GM23338 (cell line): Measurements from ENCODE around the gene IDH2. TPM values are rescaled to one million over a fixed set of nuclear protein-coding genes. Genes with fewer than 3 reads are reported as not detected.
A peak's percentile ranks its signal among the peaks of the same experiment; 100 is the strongest.

ENCODE experiments used
- ATAC-seq: fragments of 200-7000 bp; cut with Tn5 transposase; 3 replicates; pipeline ENCODE4 v1.9.1; 2020
- DNase-seq: peaks from one replicate; pipeline ENCODE4 v3.0.0-alpha.2; 2015; ENCODE audit warnings: low spot score
- H2AFZ ChIP-seq: fragments of 200-600 bp; sonication (generic); 2 replicates; pipeline ENCODE4 v1.8.0; 2016; ENCODE audit warnings: antibody characterized with exemption, mild to moderate bottlenecking, moderate library complexity
- H3F3A ChIP-seq: fragments of 200-600 bp; sonication (generic); replicated peaks from 2 replicates; pipeline ENCODE4 v1.8.0; 2017; ENCODE audit warnings: antibody characterized with exemption, mixed run types, low read depth
- H3K27ac ChIP-seq: fragments of 200-600 bp; sonication (generic); 2 replicates; pipeline ENCODE4 v1.6.1; 2016; ENCODE audit warnings: low read depth
- H3K27me3 ChIP-seq: fragments of 200-600 bp; sonication (generic); 2 replicates; pipeline ENCODE4 v1.8.0; 2016; ENCODE audit warnings: mild to moderate bottlenecking, mixed run types, moderate library complexity; ENCODE audit not compliant: insufficient read depth
- H3K36me3 ChIP-seq: fragments of 200-600 bp; sonication (generic); 2 replicates; pipeline ENCODE4 v1.8.0; 2016; ENCODE audit warnings: mild to moderate bottlenecking; ENCODE audit not compliant: insufficient read depth
- H3K4me1 ChIP-seq: fragments of 200-600 bp; sonication (generic); 2 replicates; pipeline ENCODE4 v1.8.0; 2016; ENCODE audit warnings: mild to moderate bottlenecking, moderate library complexity; ENCODE audit not compliant: insufficient read depth
- H3K4me2 ChIP-seq: fragments of 200-600 bp; sonication (generic); 2 replicates; pipeline ENCODE4 v1.7.1; 2017; ENCODE audit warnings: mixed run types
- H3K4me3 ChIP-seq: fragments of 200-600 bp; sonication (generic); 2 replicates; pipeline ENCODE4 v1.6.1; 2016; ENCODE audit warnings: mixed run types
- H3K79me2 ChIP-seq: fragments of 200-600 bp; sonication (generic); replicated peaks from 2 replicates; pipeline ENCODE4 v1.8.0; 2017; ENCODE audit warnings: mild to moderate bottlenecking; ENCODE audit not compliant: insufficient read depth
- H3K9me2 ChIP-seq: fragments of 200-600 bp; sonication (generic); 2 replicates; pipeline ENCODE4 v1.8.0; 2017; ENCODE audit not compliant: insufficient read depth
- H4K20me1 ChIP-seq: fragments of 200-600 bp; sonication (generic); replicated peaks from 2 replicates; pipeline ENCODE4 v1.8.0; 2017; ENCODE audit warnings: mild to moderate bottlenecking; ENCODE audit not compliant: insufficient read depth
- H3K27ac Mint-ChIP-seq: 2 replicates; pipeline ENCODE4 v1.8.0; 2020; ENCODE audit warnings: inconsistent platforms, mild to moderate bottlenecking, moderate library complexity, mixed read lengths
- H3K27me3 Mint-ChIP-seq: 3 replicates; pipeline ENCODE4 v1.8.0; 2022; ENCODE audit warnings: low read depth, mild to moderate bottlenecking, moderate library complexity, mixed read lengths, inconsistent platforms; ENCODE audit not compliant: insufficient read depth, poor library complexity
- H3K36me3 Mint-ChIP-seq: 3 replicates; pipeline ENCODE4 v1.8.0; 2021; ENCODE audit warnings: low read depth, mild to moderate bottlenecking, inconsistent platforms, moderate library complexity, mixed read lengths
- H3K4me1 Mint-ChIP-seq: 3 replicates; pipeline ENCODE4 v1.8.0; 2020; ENCODE audit warnings: mild to moderate bottlenecking, inconsistent platforms, mixed read lengths
- H3K4me3 Mint-ChIP-seq: 3 replicates; pipeline ENCODE4 v1.8.0; 2021; ENCODE audit warnings: moderate library complexity, mild to moderate bottlenecking, inconsistent platforms, mixed read lengths
- H3K9me3 Mint-ChIP-seq: 3 replicates; pipeline ENCODE4 v1.8.0; 2020; ENCODE audit warnings: moderate library complexity, mild to moderate bottlenecking, inconsistent platforms, mixed read lengths
- ZNF114 ChIP-seq: fragments of 250-450 bp; sonication (Bioruptor Pico); IDR thresholded peaks from 2 replicates; pipeline ENCODE4 v1.5.0; 2020; ENCODE audit warnings: mild to moderate bottlenecking, moderate library complexity
- polyA plus RNA-seq: library from polyadenylated mRNA; unstranded; fragments of >200 nt; fragmentation: Nextera tagmentation; extraction: Ambion mirVana; gene quantifications from 2 replicates; pipeline ENCODE4 v1.2.1, GENCODE V29; 2016
- total RNA-seq: library from RNA; depleted of rRNA; stranded (reverse); fragments of >200 nt; shearing (Covaris generic); gene quantifications from 2 replicates; pipeline ENCODE4 v1.2.3, GENCODE V29; 2014
- TF ChIP-seq, protein P1 (sequence below): IDR thresholded peaks from one replicate; pipeline ENCODE4 v1.6.1; 2018; ENCODE audit warnings: antibody characterized with exemption; ENCODE audit not compliant: unreplicated experiment
- TF ChIP-seq, protein P2 (sequence below), 2 experiments: fragments of 200-600 bp in 1 of 2; sonication (generic) in 1 of 2; conservative IDR thresholded peaks; 2 replicates each; pipeline versions ENCODE4 v1.5.1 to v1.6.1; 2016 to 2017; ENCODE audit warnings: antibody characterized with exemption in 2 of 2, low read depth in 2 of 2, mild to moderate bottlenecking in 2 of 2, moderate library complexity in 1 of 2

IDH2 gene
- total and polyA plus RNA-seq, 2 experiments from 2014 or later = 54.9 to 64.0 TPM

DNA sequence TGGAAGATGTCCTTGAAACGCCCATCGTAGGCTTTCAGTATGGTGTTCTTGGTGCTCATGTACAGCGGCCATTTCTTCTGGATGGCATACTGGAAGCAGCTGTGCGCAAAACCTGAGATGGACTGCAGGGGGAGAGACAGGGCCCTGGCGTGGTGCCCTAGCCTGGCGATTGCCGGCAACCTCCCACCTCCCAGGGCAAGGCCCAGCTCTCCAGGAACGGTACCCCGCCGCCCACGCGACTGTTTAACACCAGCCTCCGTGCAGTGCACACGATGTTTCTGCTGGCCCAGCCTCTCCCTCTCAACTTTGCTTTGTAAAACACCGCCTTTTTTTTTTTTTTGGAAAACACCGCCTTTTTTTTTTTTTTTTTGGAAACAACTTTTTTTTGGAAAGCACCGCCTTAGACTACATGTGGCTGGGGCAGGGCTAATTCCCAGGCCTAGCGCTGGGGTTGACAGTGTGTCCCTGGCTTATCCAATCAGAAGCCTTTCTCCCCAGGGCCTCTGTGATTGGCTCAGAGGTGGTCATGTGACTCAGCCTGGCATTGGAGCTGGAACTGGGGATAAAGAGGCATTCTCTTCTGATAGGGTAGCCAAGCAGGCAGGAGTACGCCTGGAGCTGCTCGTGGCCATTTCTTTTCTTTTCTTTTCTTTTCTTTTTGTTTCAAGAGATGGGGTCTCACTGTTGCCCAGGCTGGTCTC is 14.7 kb downstream of the IDH2 start:
- H3K36me3 Mint-ChIP-seq = peaks cover 53% of the 10 kb centered on the region
- Histone ChIP-seq H3K27me3 (no peaks in the 10 kb centered on the region), H3F3A (no peaks in the 10 kb centered on the region; the same call in 1 of the 2 replicates), H3K4me3 (no peak overlapping the region), H3K4me1 (no peaks in the 10 kb centered on the region), H3K27ac (no peak overlapping the region), H3K9me2 (no peaks in the 10 kb centered on the region; the same call in 1 of the 2 replicates), H4K20me1 (peaks cover 5% of the 10 kb centered on the region; the same call in 1 of the 2 replicates), H3K36me3 (no peaks in the 10 kb centered on the region), H3K4me2 (no peak overlapping the region), H2AFZ (no peak overlapping the region), H3K79me2 (no peaks in the 10 kb centered on the region)
- H3K4me1 Mint-ChIP-seq = no peaks in the 10 kb centered on the region; the same call in 2 of the 3 replicates
- peaks cover 15% of the 10 kb centered on the region for H3K27me3 Mint-ChIP-seq
- H3K9me3 Mint-ChIP-seq = peaks cover 8% of the 10 kb centered on the region
- ATAC-seq (peak; percentile 66), DNase-seq (peak; percentile 58)
- no peak overlapping the region for H3K27ac Mint-ChIP-seq
- TF ChIP-seq, protein P1, sequence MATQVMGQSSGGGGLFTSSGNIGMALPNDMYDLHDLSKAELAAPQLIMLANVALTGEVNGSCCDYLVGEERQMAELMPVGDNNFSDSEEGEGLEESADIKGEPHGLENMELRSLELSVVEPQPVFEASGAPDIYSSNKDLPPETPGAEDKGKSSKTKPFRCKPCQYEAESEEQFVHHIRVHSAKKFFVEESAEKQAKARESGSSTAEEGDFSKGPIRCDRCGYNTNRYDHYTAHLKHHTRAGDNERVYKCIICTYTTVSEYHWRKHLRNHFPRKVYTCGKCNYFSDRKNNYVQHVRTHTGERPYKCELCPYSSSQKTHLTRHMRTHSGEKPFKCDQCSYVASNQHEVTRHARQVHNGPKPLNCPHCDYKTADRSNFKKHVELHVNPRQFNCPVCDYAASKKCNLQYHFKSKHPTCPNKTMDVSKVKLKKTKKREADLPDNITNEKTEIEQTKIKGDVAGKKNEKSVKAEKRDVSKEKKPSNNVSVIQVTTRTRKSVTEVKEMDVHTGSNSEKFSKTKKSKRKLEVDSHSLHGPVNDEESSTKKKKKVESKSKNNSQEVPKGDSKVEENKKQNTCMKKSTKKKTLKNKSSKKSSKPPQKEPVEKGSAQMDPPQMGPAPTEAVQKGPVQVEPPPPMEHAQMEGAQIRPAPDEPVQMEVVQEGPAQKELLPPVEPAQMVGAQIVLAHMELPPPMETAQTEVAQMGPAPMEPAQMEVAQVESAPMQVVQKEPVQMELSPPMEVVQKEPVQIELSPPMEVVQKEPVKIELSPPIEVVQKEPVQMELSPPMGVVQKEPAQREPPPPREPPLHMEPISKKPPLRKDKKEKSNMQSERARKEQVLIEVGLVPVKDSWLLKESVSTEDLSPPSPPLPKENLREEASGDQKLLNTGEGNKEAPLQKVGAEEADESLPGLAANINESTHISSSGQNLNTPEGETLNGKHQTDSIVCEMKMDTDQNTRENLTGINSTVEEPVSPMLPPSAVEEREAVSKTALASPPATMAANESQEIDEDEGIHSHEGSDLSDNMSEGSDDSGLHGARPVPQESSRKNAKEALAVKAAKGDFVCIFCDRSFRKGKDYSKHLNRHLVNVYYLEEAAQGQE = no peak
- TF ChIP-seq, protein P2, sequence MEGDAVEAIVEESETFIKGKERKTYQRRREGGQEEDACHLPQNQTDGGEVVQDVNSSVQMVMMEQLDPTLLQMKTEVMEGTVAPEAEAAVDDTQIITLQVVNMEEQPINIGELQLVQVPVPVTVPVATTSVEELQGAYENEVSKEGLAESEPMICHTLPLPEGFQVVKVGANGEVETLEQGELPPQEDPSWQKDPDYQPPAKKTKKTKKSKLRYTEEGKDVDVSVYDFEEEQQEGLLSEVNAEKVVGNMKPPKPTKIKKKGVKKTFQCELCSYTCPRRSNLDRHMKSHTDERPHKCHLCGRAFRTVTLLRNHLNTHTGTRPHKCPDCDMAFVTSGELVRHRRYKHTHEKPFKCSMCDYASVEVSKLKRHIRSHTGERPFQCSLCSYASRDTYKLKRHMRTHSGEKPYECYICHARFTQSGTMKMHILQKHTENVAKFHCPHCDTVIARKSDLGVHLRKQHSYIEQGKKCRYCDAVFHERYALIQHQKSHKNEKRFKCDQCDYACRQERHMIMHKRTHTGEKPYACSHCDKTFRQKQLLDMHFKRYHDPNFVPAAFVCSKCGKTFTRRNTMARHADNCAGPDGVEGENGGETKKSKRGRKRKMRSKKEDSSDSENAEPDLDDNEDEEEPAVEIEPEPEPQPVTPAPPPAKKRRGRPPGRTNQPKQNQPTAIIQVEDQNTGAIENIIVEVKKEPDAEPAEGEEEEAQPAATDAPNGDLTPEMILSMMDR (conservative IDR thresholded peaks at IDR 0.05; ENCODE audit: low read depth in 2 of 2) = peak in 1 of 2 experiments; percentile 36; a peak in 2 of 4 replicates
- TF ChIP-seq ZNF114 = no peak
- no peak overlapping the region for H3K4me3 Mint-ChIP-seq

DNA sequence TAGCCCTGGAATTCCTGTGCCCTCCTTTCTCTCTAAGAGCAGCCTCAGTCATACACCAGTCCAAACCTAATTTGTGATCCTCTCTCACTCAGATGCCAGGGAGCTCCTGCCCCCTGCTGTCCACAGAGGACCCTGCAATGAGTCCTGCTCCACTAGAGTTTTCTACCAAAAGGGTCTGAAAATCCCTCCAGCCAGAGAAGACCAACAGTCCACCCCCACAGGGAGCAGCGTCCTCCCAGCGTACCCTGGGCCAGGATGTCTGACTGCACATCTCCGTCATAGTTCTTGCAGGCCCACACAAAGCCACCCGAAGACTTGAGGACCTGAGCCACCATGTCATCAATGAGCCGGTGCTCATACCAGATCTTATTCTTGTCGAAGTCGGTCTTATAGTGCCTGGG is 15.4 kb downstream of the IDH2 start:
- Histone ChIP-seq H3K27me3 (no peaks in the 10 kb centered on the region), H3K4me2 (no peak overlapping the region), H3K4me3 (no peak overlapping the region), H3K27ac (no peak overlapping the region), H3K79me2 (no peaks in the 10 kb centered on the region), H4K20me1 (peaks cover 5% of the 10 kb centered on the region; the same call in 1 of the 2 replicates), H3K4me1 (no peaks in the 10 kb centered on the region), H3F3A (no peaks in the 10 kb centered on the region; the same call in 1 of the 2 replicates), H2AFZ (no peak overlapping the region), H3K9me2 (no peaks in the 10 kb centered on the region; the same call in 1 of the 2 replicates), H3K36me3 (no peaks in the 10 kb centered on the region)
- ATAC-seq (peak; percentile 69), DNase-seq (peak; percentile 67)
- Mint-ChIP-seq H3K27me3 (peaks cover 17% of the 10 kb centered on the region), H3K27ac (no peak overlapping the region), H3K4me1 (peaks cover 2% of the 10 kb centered on the region; the same call in 2 of the 3 replicates), H3K36me3 (peaks cover 50% of the 10 kb centered on the region), H3K4me3 (no peak overlapping the region), H3K9me3 (peaks cover 4% of the 10 kb centered on the region)
- TF ChIP-seq, protein P1 = no peak
- TF ChIP-seq, protein P2 (conservative IDR thresholded peaks at IDR 0.05; ENCODE audit: low read depth in 2 of 2) = peak; percentile 81 to 85
